T47D (cell line): ENCODE results near the gene PLEKHA6.

Experiments
- DNase-seq, 2 experiments: peaks; one replicate each; pipeline versions ENCODE4 v3.0.0 to v3.0.0-alpha.2; 2011 to 2012; ENCODE audit warnings: low read depth in 1 of 2, low spot score in 1 of 2
- JUND ChIP-seq: IDR thresholded peaks from 2 replicates; pipeline ENCODE4 v1.6.1; 2012; ENCODE audit warnings: low read depth
- in situ Hi-C: cut with HindIII; loops from 2 replicates; pipeline ENCODE4 v1.10.0; 2016; ENCODE audit warnings: low sequenced_read_pairs, low pct_unique_long_range_greater_than_20kb

PLEKHA6 gene

GRCh38 chr1:204307334-204307883, 52.3 kb downstream of the PLEKHA6 start:
- in situ Hi-C loops: no loop called here
- peak; percentile 45 to 67 for DNase-seq
- TF ChIP-seq JUND: no peak

GRCh38 chr1:204306076-204306475, 53.7 kb downstream of the PLEKHA6 start:
- no peak for TF ChIP-seq JUND
- in situ Hi-C loops: no loop called here
- DNase-seq: no peak

GRCh38 chr1:204304067-204304466, 55.7 kb downstream of the PLEKHA6 start:
- in situ Hi-C loops: no loop called here
- no peak for DNase-seq
- TF ChIP-seq JUND: no peak

- in situ Hi-C loops: no loop called here
- DNase-seq: no peak
- no peak for TF ChIP-seq JUND
These were observed 57.0 kb downstream of the PLEKHA6 start for GRCh38 chr1:204302769-204303168.

DNA sequence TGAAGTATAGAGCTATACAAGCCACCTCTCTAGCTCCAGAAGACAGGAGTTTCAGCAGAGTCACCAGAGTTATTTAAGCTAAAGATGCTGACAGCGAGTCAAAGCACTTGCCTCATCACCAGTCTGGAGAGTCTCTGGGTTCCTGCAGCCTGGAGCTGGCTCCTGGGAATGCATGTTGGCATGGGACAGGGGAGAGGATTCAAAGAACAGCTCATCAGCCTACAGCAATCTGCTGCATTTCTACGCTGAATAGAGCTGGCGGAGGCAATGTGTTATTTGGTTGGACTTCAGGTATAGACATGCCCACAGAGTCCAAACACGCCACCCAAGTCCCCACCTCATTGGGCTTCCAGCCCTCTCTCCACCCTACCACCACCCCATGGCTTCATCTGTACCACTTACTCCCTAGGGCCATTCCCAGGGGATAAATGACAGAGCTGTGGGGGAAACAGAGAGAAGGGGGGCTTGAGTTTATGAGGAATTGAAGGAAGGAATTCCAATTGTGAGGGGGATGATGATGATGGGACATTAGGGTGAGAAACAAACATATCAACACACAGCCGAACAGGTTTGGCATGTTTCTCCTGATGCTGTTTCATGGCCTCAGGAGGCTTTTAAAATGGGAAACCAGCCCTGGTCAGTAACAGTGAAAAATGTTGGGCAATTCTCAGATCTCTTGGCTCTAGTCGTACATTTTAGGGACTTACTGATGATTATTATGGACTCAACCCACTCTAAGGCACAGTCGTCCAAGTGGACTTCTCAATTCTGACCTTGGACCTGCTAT, 58.4 kb downstream of the PLEKHA6 start:
- DNase-seq: peak in 1 of 2 experiments; percentile 80
- in situ Hi-C loops: no loop called here
- TF ChIP-seq JUND: no peak

DNA sequence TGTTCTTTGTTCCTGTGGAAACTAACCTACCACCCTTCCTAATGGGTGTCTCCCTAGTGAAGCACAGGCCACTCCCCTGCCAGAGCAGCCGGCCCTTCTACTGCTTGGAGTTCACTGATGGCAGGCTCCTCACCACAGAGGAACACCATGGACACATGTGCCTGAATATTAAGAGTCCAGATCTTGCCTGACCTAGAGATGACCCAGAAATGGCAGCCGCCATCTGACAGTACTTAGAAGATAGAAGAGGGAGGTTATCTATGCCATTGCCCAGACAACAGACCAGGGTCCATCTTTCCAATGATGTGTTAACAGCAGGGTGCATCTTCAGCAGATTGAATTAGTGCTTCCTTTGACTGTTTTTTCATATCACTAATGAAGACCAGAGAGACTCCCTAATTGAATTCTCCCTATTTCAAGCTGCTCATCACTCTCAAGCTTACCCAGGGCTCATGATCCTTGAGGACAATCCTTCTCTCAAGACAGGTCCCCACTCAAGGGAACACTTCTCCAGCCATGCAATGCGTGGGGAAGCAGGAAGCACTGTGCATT, 59.8 kb downstream of the PLEKHA6 start:
- TF ChIP-seq JUND: no peak
- no peak for DNase-seq
- in situ Hi-C loops: no loop called here

DNA sequence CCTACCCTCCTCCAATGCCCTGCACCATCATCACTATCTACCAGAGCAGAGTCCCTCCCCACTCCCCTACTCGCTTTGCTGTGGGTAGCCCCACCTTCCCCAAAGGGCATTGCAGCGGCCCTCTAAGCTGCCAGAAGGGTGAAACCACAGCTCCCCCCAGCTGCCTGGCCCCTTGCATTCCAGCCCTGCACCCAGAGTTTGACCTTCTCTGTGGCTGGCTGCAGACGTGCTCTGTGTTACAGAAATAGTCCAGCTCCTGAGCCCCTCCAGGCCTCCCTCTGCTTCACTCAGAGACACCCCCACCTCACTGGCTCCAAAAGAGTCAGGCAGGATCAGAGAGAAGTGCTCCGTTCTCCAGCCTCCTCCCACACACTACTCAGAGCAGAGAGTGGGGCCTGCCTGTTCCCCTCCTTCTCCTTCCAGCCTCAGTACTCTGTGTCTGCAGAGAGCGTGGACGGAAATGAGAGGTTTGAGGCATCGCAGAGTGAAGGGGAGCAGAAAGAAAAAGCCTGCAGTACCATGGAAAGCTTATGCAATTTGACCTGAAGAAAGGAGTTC, 63.2 kb downstream of the PLEKHA6 start:
- in situ Hi-C loops: no loop called here
- DNase-seq: no peak
- no peak for TF ChIP-seq JUND

DNA sequence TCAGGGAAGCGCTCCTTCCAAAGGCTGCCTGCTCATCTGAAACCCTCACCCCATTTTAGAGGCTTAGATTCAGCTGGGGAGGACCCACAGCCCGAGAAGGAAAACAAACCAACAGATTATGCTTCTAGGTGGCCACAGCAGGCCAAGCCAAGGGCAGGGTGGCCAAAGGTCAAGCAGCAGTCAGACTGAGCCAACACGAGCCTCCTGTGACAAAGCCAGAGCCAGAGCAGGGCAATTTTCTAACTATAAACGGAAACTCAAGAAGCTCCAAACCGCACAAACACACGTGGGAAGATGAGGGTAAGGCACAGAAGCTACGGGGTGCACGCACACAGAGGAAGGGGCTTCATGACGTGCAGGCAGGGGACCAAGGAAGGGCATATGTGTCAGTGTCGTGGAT, 64.1 kb downstream of the PLEKHA6 start:
- in situ Hi-C loops: no loop called here
- DNase-seq: no peak
- no peak for TF ChIP-seq JUND

DNA sequence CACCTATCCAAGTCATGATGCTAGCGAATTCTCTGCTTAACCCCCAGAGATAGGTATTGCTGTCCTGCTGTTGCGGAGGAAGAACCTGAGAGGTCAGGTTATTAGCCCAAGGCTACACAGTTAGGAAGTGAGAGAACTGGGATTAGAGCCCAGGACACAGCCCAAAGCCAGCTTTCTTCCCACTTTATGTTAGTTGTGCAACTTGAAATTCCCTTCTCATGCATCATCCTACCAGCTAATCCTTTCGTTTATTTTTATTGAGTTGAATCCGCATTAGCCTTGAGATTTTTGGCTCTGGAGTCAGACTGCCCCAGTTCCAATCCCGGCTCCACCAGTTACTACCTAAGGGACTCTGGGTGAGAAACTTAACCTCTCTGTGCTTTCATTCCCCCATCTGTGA, 65.4 kb downstream of the PLEKHA6 start:
- TF ChIP-seq JUND: peak; percentile 71; the same call in 1 of the 2 replicates
- in situ Hi-C loops: no loop called here
- peak in 1 of 2 experiments; percentile 84 for DNase-seq

DNA sequence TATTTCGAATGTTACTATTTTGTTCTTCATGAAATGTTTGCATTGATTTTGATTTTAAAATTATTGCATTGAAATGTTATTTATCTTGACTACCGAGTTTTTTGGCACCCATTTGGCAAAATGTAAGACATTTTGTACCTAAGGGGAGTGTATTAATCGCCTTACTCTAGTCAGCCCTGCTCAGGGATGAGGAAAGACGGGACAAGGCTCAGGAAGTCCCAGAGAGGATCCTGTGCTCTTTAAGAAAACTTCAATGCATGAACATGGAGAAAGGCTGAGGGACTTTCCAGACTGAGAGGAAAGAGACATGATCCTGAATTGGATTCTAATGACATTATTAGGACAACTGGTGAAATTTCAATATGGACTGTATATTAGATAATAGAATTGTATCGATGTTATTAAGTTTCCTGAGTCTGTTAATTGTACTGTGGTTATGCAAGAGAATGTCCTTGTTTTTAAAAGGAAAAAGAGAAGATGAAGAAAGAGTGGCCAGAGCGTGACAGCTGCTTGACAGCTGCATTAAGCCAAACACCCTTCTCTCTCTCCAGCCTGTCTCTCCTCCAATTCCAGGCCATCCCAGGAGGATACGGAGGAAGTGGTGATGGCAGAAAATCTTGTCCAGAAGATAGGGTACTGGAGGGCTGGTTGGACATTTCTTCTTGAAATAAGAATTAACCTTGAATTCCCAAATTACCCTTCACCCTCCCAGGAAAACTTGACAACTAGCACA, 66.0 kb downstream of the PLEKHA6 start:
- DNase-seq: no peak
- in situ Hi-C loops: no loop called here
- no peak for TF ChIP-seq JUND

DNA sequence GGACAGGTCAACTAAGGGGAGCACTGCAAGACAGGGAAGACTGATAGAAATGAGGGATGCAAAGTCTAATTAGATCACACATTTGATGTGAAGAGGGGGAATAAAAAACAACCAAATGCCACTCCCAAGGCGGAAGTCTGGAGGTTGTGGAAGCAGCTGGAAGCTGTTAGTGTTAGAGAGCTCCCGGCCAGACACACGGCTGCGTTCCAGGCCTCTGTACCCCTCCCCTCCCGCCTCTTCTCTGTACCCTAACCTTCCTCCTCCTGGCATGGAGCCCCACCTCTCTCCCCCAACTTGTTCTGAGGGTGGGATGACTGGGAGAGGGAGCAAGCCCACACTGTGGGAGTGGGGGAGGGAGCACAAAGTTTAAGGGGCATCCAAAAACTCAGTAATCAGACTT, 67.0 kb downstream of the PLEKHA6 start:
- TF ChIP-seq JUND: no peak
- no peak for DNase-seq
- in situ Hi-C loops: no loop called here

GRCh38 chr1:204289280-204289679, 70.4 kb downstream of the PLEKHA6 start:
- in situ Hi-C loops: no loop called here
- no peak for DNase-seq
- no peak for TF ChIP-seq JUND
